H1 (cell line): Measurements from ENCODE around the gene RELN. TPM values are rescaled to one million over a fixed set of nuclear protein-coding genes. Genes with fewer than 3 reads are reported as not detected.

Source experiments
- CTCF ChIA-PET: fragments of 300-600 bp; sonication (Branson Sonifier 250); formaldehyde crosslinking; loops from one replicate; lab custom pipeline; 2021; ENCODE audit not compliant: partially characterized antibody; lab: Charles Lee
- POLR2A ChIA-PET: fragments of 300-600 bp; sonication (Branson Sonifier 250); formaldehyde crosslinking; loops from one replicate; lab custom pipeline; 2021; ENCODE audit warnings: inconsistent platforms; ENCODE audit not compliant: partially characterized antibody; lab: Charles Lee
- DNase-seq, 2 experiments: peaks; one replicate each; pipeline versions ENCODE4 v3.0.0 to v3.0.0-alpha.2; 2010 to 2022; ENCODE audit warnings: low spot score in 2 of 2, low read depth in 1 of 2, mixed read lengths in 1 of 2
- FAIRE-seq: peaks from 2 replicates; lab custom pipeline; 2011; peaks lifted over from hg19 to GRCh38; lab: Jason Lieb, UNC
- H2AFZ ChIP-seq: 2 replicates; pipeline ENCODE4 v1.8.1; 2012; ENCODE audit warnings: low read length, inconsistent platforms
- H2AK5ac ChIP-seq: 2 replicates; pipeline ENCODE4 v1.6.1; 2013; ENCODE audit warnings: low read depth, low read length
- H2BK120ac ChIP-seq: replicated peaks from 2 replicates; pipeline ENCODE3; 2013; ENCODE audit warnings: low read depth, low read length, inconsistent platforms
- H2BK12ac ChIP-seq: 2 replicates; pipeline ENCODE4 v1.6.1; 2013; ENCODE audit warnings: low read depth, low read length
- H2BK15ac ChIP-seq: 2 replicates; pipeline ENCODE4 v1.6.1; 2013; ENCODE audit warnings: low read length
- H2BK20ac ChIP-seq: 2 replicates; pipeline ENCODE4 v1.6.1; 2013; ENCODE audit warnings: low read length
- H2BK5ac ChIP-seq: 2 replicates; pipeline ENCODE4 v1.6.1; 2013; ENCODE audit warnings: low read depth, low read length
- H3K14ac ChIP-seq: 2 replicates; pipeline ENCODE4 v1.6.1; 2013; ENCODE audit warnings: inconsistent platforms; ENCODE audit not compliant: insufficient read length
- H3K18ac ChIP-seq: 2 replicates; pipeline ENCODE4 v1.6.1; 2013; ENCODE audit warnings: low read length; ENCODE audit errors: extremely low read depth
- H3K23ac ChIP-seq: 2 replicates; pipeline ENCODE4 v1.6.1; 2013; ENCODE audit warnings: inconsistent platforms; ENCODE audit not compliant: insufficient read length
- H3K23me2 ChIP-seq: 2 replicates; pipeline ENCODE4 v1.6.1; 2013; ENCODE audit warnings: low read depth, low read length
- H3K27ac ChIP-seq: 2 replicates; pipeline ENCODE4 v1.6.1; 2011; ENCODE audit warnings: low read depth, low read length, inconsistent platforms
- H3K27me3 ChIP-seq, 4 experiments: replicated peaks in 1 of 4; 1 replicate in 1 of 4; 2 replicates in 3 of 4; pipeline versions ENCODE4 v1.6.1 to v1.8.1; 2011 to 2013; ENCODE audit warnings: low read length in 3 of 4, mild to moderate bottlenecking in 3 of 4, inconsistent platforms in 2 of 4, mixed read lengths in 2 of 4, moderate library complexity in 1 of 4; ENCODE audit not compliant: control insufficient read depth in 3 of 4, insufficient read depth in 3 of 4; ENCODE audit errors: extremely low read depth in 1 of 4
- H3K36me3 ChIP-seq, 4 experiments: 2 replicates each; pipeline versions ENCODE4 v1.6.1 to v1.8.1; 2011 to 2013; ENCODE audit warnings: mild to moderate bottlenecking in 4 of 4, low read length in 3 of 4, moderate library complexity in 2 of 4, control low read depth in 1 of 4, inconsistent platforms in 1 of 4; ENCODE audit not compliant: insufficient read depth in 4 of 4, control insufficient read depth in 2 of 4
- H3K4ac ChIP-seq: replicated peaks from 2 replicates; pipeline ENCODE3; 2013; ENCODE audit warnings: low read length, low read depth, mixed read lengths, inconsistent platforms; ENCODE audit not compliant: insufficient read length
- H3K4me1 ChIP-seq, 4 experiments: replicated peaks in 1 of 4; 1 replicate in 1 of 4; 2 replicates in 3 of 4; pipeline versions ENCODE4 v1.6.1 to v1.8.1; 2011 to 2013; ENCODE audit warnings: low read length in 3 of 4, inconsistent platforms in 2 of 4, mixed read lengths in 1 of 4; ENCODE audit not compliant: insufficient read depth in 4 of 4, control insufficient read depth in 3 of 4
- H3K4me2 ChIP-seq, 2 experiments: 2 replicates each; pipeline versions ENCODE4 v1.6.1 to v1.8.1; 2011 to 2013; ENCODE audit warnings: low read depth in 2 of 2, low read length in 2 of 2, control low read depth in 1 of 2, inconsistent platforms in 1 of 2, mild to moderate bottlenecking in 1 of 2; ENCODE audit not compliant: insufficient read depth in 1 of 2
- H3K4me3 ChIP-seq, 4 experiments: fragments of 200-600, 300-600 bp in 1 of 4; sonication (generic), shearing (Covaris generic), sonication (Bioruptor Twin) in 1 of 4; 2 replicates each; pipeline versions ENCODE4 v1.5.1 to v1.8.1; 2011 to 2016; ENCODE audit warnings: low read length in 4 of 4, low read depth in 3 of 4, control low read depth in 2 of 4, inconsistent platforms in 2 of 4, mild to moderate bottlenecking in 2 of 4, mixed read lengths in 1 of 4, moderate library complexity in 1 of 4; ENCODE audit not compliant: insufficient read depth in 2 of 4; ENCODE audit errors: extremely low read depth in 1 of 4
- H3K56ac ChIP-seq: replicated peaks from 2 replicates; pipeline ENCODE3; 2013; ENCODE audit warnings: low read depth, mild to moderate bottlenecking, mixed read lengths, low read length, inconsistent platforms; ENCODE audit not compliant: insufficient read length
- H3K79me1 ChIP-seq: 2 replicates; pipeline ENCODE4 v1.6.1; 2013; ENCODE audit warnings: low read depth, low read length, control low read depth
- H3K79me2 ChIP-seq, 2 experiments: 2 replicates each; pipeline versions ENCODE4 v1.6.1 to v1.8.1; 2012 to 2013; ENCODE audit warnings: low read length in 2 of 2, mild to moderate bottlenecking in 2 of 2, inconsistent platforms in 1 of 2; ENCODE audit not compliant: insufficient read depth in 2 of 2, control insufficient read depth in 1 of 2
- H3K9ac ChIP-seq, 4 experiments: replicated peaks in 1 of 4; 1 replicate in 1 of 4; 2 replicates in 3 of 4; pipeline versions ENCODE4 v1.6.1 to v1.8.1; 2011 to 2013; ENCODE audit warnings: low read depth in 3 of 4, low read length in 3 of 4, control low read depth in 2 of 4, mild to moderate bottlenecking in 2 of 4, moderate library complexity in 2 of 4, inconsistent platforms in 1 of 4; ENCODE audit errors: extremely low read depth in 1 of 4
- H3K9me3 ChIP-seq, 2 experiments: 2 replicates each; pipeline versions ENCODE4 v1.6.1 to v1.8.1; 2012 to 2013; ENCODE audit warnings: mild to moderate bottlenecking in 2 of 2, moderate library complexity in 2 of 2, control low read depth in 1 of 2, inconsistent platforms in 1 of 2, low read depth in 1 of 2, low read length in 1 of 2, mixed read lengths in 1 of 2; ENCODE audit not compliant: insufficient read depth in 2 of 2
- H4K20me1 ChIP-seq, 2 experiments: replicated peaks in 1 of 2; 2 replicates each; pipeline versions ENCODE3 to v1.8.1; 2011 to 2013; ENCODE audit warnings: inconsistent platforms in 2 of 2, low read length in 2 of 2, mild to moderate bottlenecking in 1 of 2; ENCODE audit not compliant: insufficient read depth in 2 of 2, control insufficient read depth in 1 of 2
- H4K5ac ChIP-seq: 2 replicates; pipeline ENCODE4 v1.6.1; 2013; ENCODE audit warnings: low read length, low read depth, mixed read lengths, inconsistent platforms; ENCODE audit not compliant: insufficient read length
- H4K8ac ChIP-seq: 2 replicates; pipeline ENCODE4 v1.8.0; 2013; ENCODE audit warnings: mild to moderate bottlenecking, moderate library complexity, low read length, inconsistent platforms; ENCODE audit not compliant: insufficient read depth; ENCODE audit errors: extremely low read depth
- H4K91ac ChIP-seq: replicated peaks from 2 replicates; pipeline ENCODE3; 2013; ENCODE audit warnings: low read length, mixed read lengths, inconsistent platforms; ENCODE audit not compliant: insufficient read length
- POU5F1 ChIP-seq: IDR thresholded peaks from 2 replicates; pipeline ENCODE4 v1.6.1; 2011; ENCODE audit warnings: low read depth, mild to moderate bottlenecking, low read length, moderate library complexity
- TCF12 ChIP-seq: IDR thresholded peaks from 2 replicates; pipeline ENCODE4 v1.6.1; 2011; ENCODE audit warnings: low read depth, mild to moderate bottlenecking, low read length
- WGBS, 2 experiments: shearing (Covaris generic) in 1 of 2; methylation state at CpG; one replicate each; pipeline versions ENCODE4 v1.1.6 to v1.1.7; 2013 to 2015; ENCODE audit warnings: low lambda C conversion rate in 2 of 2, mixed read lengths in 2 of 2, inconsistent platforms in 1 of 2, low coverage in 1 of 2, missing lambda C conversion rate in 1 of 2; ENCODE audit not compliant: insufficient replicate concordance in 2 of 2, insufficient coverage in 1 of 2, insufficient read length in 1 of 2; ENCODE audit errors: extremely low coverage in 1 of 2, missing lambda C conversion rate in 1 of 2; 5-methylcytosine and 5-hydroxymethylcytosine counted together
- polyA plus RNA-seq, 7 experiments: library from polyadenylated mRNA; depleted of rRNA in 3 of 7; stranded (reverse) in 5 of 7; unstranded in 2 of 7; fragments of >200 nt in 5 of 7; fragments of 200-250 nt in 2 of 7; gene quantifications; 1 replicate in 5 of 7; 2 replicates in 1 of 7; 4 replicates in 1 of 7; pipeline versions ENCODE4 v1.2.1 to v1.2.3, GENCODE V29; 2011 to 2013; ENCODE audit warnings: missing spikeins in 2 of 7, mixed read lengths in 2 of 7
- total RNA-seq: library from RNA; stranded (reverse); fragmentation: NEBNext Ultra II Directional; extraction: Animal tissue kit (Norgen Biotek cat#: 25700); gene quantifications from 2 replicates; pipeline ENCODE4 v1.2.1, GENCODE V29; 2021

Gene RELN
- total and polyA plus RNA-seq, 2 of the 8 experiments (the other 6 are each of a cell fraction or from before 2014, with no cell fraction given): 0.03 to 0.07 TPM

DNA sequence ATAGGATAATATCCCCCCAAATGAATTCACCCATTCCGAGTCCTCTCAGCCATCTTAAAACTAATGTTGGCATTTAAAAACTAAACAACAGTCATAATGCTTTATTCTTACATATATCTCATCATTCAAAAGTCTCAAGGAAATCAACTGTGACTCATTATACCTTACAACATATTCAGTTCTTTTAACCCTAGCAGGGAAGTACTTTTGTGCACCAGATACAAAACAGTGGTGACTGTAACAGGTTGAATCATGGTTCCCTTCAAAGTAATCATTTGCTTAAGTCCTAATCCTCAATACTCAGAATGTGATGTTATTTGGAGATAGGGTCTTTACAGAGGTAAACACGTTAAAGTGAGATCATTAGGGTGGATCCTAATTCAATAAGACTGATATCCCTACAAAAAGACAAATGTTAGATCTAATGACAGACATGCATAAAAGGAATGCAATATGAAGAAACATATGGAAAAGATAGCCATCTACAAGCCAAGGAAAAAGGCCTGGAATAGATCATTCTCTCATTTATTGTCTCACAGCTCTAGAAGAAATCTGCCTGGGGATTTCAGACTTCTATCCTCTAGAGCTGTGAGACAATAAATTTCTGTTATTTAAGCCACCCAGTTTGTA, 42.3 kb downstream of the RELN start:
- Histone ChIP-seq H3K4me1 (no peaks in the 10 kb centered on the region), H2BK5ac (no peak overlapping the region), H3K56ac (no peak overlapping the region), H2BK12ac (no peak overlapping the region), H3K36me3 (no peaks in the 10 kb centered on the region), H3K9ac (no peak overlapping the region), H3K18ac (no peak overlapping the region), H3K4me3 (no peak overlapping the region), H2BK120ac (no peak overlapping the region), H3K27me3 (no peaks in the 10 kb centered on the region), H3K9me3 (no peaks in the 10 kb centered on the region), H3K23ac (no peak overlapping the region), H3K79me1 (no peaks in the 10 kb centered on the region), H4K5ac (no peak overlapping the region), H4K91ac (no peak overlapping the region), H4K20me1 (no peaks in the 10 kb centered on the region), H4K8ac (no peak overlapping the region), H3K79me2 (no peaks in the 10 kb centered on the region), H3K4me2 (no peak overlapping the region), H2AFZ (no peak overlapping the region), H3K4ac (no peak overlapping the region), H2BK15ac (no peak overlapping the region), H2AK5ac (no peak overlapping the region), H2BK20ac (no peak overlapping the region), H3K14ac (no peak overlapping the region), H3K27ac (no peak overlapping the region), H3K23me2 (no peaks in the 10 kb centered on the region)
- WGBS, 2 experiments: 92% methylated on average over 2 of the region's 2 CpGs; no CpG with 5 or more reads in 1 of the 2 experiments
- FAIRE-seq (no peak), DNase-seq (no peak)
- ChIA-PET POLR2A (no interaction called here), CTCF (interaction anchor here (0.7 kb wide), 1 partner anchor 15 kb away, joined by 3 read pairs; no protein-coding TSS in a partner anchor)
- TF ChIP-seq TCF12: no peak
- no peak for TF ChIP-seq POU5F1
